Esophagus squamous epithelium (tissue), 5 donors: ENCODE measurements around the gene NAXE. TPM values are rescaled to one million over a fixed set of nuclear protein-coding genes. Genes with fewer than 3 reads are reported as not detected.

Experiments used
- DNase-seq: peaks from one replicate; lab custom pipeline; 2025; lab: John Stamatoyannopoulos, UW
- H3K27ac ChIP-seq, 4 donors: fragments of 200-600 bp; sonication (generic); one replicate each; pipeline ENCODE4 v1.5.1; 2016 to 2019; ENCODE audit warnings: mild to moderate bottlenecking in 1 of 4
- H3K27me3 ChIP-seq, 4 donors: fragments of 200-600 bp; sonication (generic); 1 replicate in 3 of 4; 2 replicates in 1 of 4; pipeline versions ENCODE4 v1.5.1 to v1.6.0; 2017 to 2021; ENCODE audit warnings: antibody characterized with exemption in 1 of 4
- H3K36me3 ChIP-seq, 3 donors: fragments of 200-600 bp; sonication (generic); one replicate each; pipeline ENCODE4 v1.5.1; 2016 to 2019
- H3K4me1 ChIP-seq, 3 donors: fragments of 200-600 bp; sonication (generic); one replicate each; pipeline ENCODE4 v1.5.1; 2017 to 2019
- H3K4me3 ChIP-seq, 4 donors: fragments of 200-600 bp; sonication (generic); 1 replicate in 3 of 4; 2 replicates in 1 of 4; pipeline ENCODE4 v1.5.1; 2016 to 2019; ENCODE audit warnings: mild to moderate bottlenecking in 2 of 4, moderate library complexity in 1 of 4
- H3K9me3 ChIP-seq, 3 donors: fragments of 200-600 bp; sonication (generic); one replicate each; pipeline ENCODE4 v1.5.1; 2016 to 2019
- POLR2A ChIP-seq, 4 donors: fragments of 450-650 bp; IDR thresholded peaks; one replicate each; pipeline ENCODE4 v1.6.1; 2017; ENCODE audit warnings: antibody characterized with exemption in 4 of 4, mild to moderate bottlenecking in 4 of 4, moderate library complexity in 3 of 4
- WGBS, 2 donors: methylation state at CpG; one replicate each; pipeline ENCODE4 v1.1.5; 2018; 5-methylcytosine and 5-hydroxymethylcytosine counted together
- intact Hi-C: fragments of 100-400 bp; cut with DNase I; formaldehyde crosslinking; loops from one replicate; pipeline ENCODE4 v1.15.0; 2022
- total RNA-seq, 4 donors: library from RNA; depleted of rRNA; stranded (reverse); fragments of >200 nt; gene quantifications; one replicate each; pipeline ENCODE4 v1.1.0, GENCODE V29; 2016
- TF ChIP-seq, protein P1 (sequence below), 6 experiments: fragments of 450-650 bp in 4 of 6; fragments of 200-600 bp in 2 of 6; sonication (generic) in 2 of 6; IDR thresholded peaks; one replicate each; pipeline ENCODE4 v1.5.1; 2016 to 2019; ENCODE audit warnings: antibody characterized with exemption in 6 of 6, mild to moderate bottlenecking in 4 of 6, moderate library complexity in 4 of 6
- donor health status: DM: yes; HTN: yes; CAD: no.

NAXE gene
- 10 to 100 TPM; 36.5 to 64.4 (median 52.8) TPM for total RNA-seq

GRCh38 chr1:156591432-156592157 is at the start of gene NAXE:
Gene NAXE, plus strand, starts transcription at chr1:156591776. Its CDS starts 29 bp downstream, at chr1:156591805.
- H3K27me3 ChIP-seq = no peaks in the 10 kb centered on the region
- WGBS, 2 donors = 0 to 2% methylated on average over 9 to 10 of the region's 60 CpGs
- intact Hi-C loops = no loop called here
- no peaks in the 10 kb centered on the region for H3K9me3 ChIP-seq
- peak within 1 kb of the TSS; percentile 83 to 90 (median 88) for H3K27ac ChIP-seq
- H3K4me3 ChIP-seq = peak within 1 kb of the TSS; percentile 63 to 95 (median 75)
- peaks cover 6 to 39% (median 9%) of the 10 kb centered on the region in 3 donors for H3K36me3 ChIP-seq
- TF ChIP-seq, protein P1, sequence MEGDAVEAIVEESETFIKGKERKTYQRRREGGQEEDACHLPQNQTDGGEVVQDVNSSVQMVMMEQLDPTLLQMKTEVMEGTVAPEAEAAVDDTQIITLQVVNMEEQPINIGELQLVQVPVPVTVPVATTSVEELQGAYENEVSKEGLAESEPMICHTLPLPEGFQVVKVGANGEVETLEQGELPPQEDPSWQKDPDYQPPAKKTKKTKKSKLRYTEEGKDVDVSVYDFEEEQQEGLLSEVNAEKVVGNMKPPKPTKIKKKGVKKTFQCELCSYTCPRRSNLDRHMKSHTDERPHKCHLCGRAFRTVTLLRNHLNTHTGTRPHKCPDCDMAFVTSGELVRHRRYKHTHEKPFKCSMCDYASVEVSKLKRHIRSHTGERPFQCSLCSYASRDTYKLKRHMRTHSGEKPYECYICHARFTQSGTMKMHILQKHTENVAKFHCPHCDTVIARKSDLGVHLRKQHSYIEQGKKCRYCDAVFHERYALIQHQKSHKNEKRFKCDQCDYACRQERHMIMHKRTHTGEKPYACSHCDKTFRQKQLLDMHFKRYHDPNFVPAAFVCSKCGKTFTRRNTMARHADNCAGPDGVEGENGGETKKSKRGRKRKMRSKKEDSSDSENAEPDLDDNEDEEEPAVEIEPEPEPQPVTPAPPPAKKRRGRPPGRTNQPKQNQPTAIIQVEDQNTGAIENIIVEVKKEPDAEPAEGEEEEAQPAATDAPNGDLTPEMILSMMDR (IDR thresholded peaks at IDR 0.05) = no peak
- peak in 2 of 4 donors; percentile 31 to 74 for TF ChIP-seq POLR2A (IDR thresholded peaks at IDR 0.05)
- H3K4me1 ChIP-seq = peaks cover 5 to 24% (median 15%) of the 10 kb centered on the region in 3 donors
- DNase-seq = no peak

- no peaks in the 10 kb centered on the region for H3K4me1 ChIP-seq
- H3K27ac ChIP-seq = no peak overlapping the region
- intact Hi-C loops = no loop called here
- TF ChIP-seq, protein P1 (IDR thresholded peaks at IDR 0.05) = no peak
- H3K36me3 ChIP-seq = peaks cover 0 to 6% (median 0%) of the 10 kb centered on the region in 3 donors
- no peak for DNase-seq
- no peaks in the 10 kb centered on the region for H3K27me3 ChIP-seq
- H3K4me3 ChIP-seq = no peak overlapping the region
- 77 to 92% methylated on average over 1 of the region's 1 CpG for WGBS, 2 donors
- H3K9me3 ChIP-seq = no peaks in the 10 kb centered on the region
Measured at GRCh38 chr1:156543066-156543465, 48.5 kb upstream of the NAXE start.

DNA sequence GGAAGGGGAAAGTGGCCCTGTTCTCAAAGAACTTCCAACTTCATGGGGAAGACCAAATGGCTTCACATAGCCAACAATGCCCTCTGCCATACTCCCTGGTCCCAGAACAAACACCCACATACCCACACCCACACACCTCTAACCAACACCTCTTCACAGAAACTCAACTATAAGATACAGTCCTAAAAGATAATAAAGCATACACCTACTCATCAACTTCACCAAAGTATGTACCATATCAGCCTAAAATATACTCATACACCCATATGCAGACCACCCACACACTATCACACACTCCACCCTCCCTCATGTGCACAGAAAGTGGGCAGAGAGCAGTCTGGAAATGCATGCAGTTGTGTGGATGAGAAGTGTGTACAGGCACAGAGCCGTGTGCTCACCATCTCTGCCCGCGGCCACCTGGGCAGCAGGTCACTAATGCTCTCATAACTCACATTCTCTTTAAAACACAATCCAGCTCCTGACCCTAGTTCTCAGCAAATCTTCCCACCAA is 46.9 kb upstream of the NAXE start:
- WGBS, 2 donors = 97 to 98% methylated on average over 3 of the region's 3 CpGs
- H3K4me3 ChIP-seq = no peak overlapping the region
- no peaks in the 10 kb centered on the region for H3K27me3 ChIP-seq
- TF ChIP-seq, protein P1 (IDR thresholded peaks at IDR 0.05) = no peak
- H3K27ac ChIP-seq = no peak overlapping the region
- H3K36me3 ChIP-seq = peaks cover 0 to 6% (median 0%) of the 10 kb centered on the region in 3 donors
- no peaks in the 10 kb centered on the region for H3K4me1 ChIP-seq
- intact Hi-C loops = no loop called here
- no peak for DNase-seq
- no peaks in the 10 kb centered on the region for H3K9me3 ChIP-seq

- WGBS, 2 donors = 96% methylated on average over 3 of the region's 3 CpGs
Measured at GRCh38 chr1:156546267-156546666, 45.3 kb upstream of the NAXE start.

DNA sequence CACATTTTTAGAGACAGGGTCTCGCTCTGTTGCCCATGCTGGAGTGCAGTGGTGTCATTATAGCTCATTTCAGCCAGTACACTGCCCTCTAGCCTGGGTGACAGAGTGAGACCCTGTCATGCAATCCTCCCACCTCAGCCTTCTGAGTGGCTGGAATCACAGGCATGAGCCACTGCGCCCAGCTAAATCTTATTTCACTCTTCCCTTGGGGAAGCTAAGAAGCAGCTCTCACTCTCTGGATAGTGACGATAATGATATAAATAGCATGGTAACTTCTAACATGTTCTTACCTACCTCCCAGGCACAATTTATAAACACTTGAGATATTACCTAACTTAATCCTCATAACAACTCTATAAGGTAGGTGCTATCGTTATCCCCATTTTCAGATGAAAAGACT is 44.1 kb upstream of the NAXE start:
- 93 to 97% methylated on average over 3 to 4 of the region's 4 CpGs for WGBS, 2 donors
- TF ChIP-seq, protein P1 (IDR thresholded peaks at IDR 0.05) = no peak
- no peak for TF ChIP-seq POLR2A (IDR thresholded peaks at IDR 0.05)
- no peaks in the 10 kb centered on the region for H3K9me3 ChIP-seq
- no peaks in the 10 kb centered on the region for H3K4me1 ChIP-seq
- H3K36me3 ChIP-seq = no peaks in the 10 kb centered on the region
- H3K27ac ChIP-seq = no peak overlapping the region
- intact Hi-C loops = no loop called here
- DNase-seq = no peak
- H3K4me3 ChIP-seq = no peak overlapping the region
- H3K27me3 ChIP-seq = no peaks in the 10 kb centered on the region

More at GRCh38 chr1:156546267-156546666, 45.3 kb upstream of the NAXE start:
- H3K9me3 ChIP-seq = no peaks in the 10 kb centered on the region
- no peak for TF ChIP-seq POLR2A (IDR thresholded peaks at IDR 0.05)
- TF ChIP-seq, protein P1 (IDR thresholded peaks at IDR 0.05) = no peak
- H3K4me3 ChIP-seq = no peak overlapping the region
- no peaks in the 10 kb centered on the region for H3K36me3 ChIP-seq
- H3K27ac ChIP-seq = no peak overlapping the region
- DNase-seq = no peak
- intact Hi-C loops = no loop called here
- no peaks in the 10 kb centered on the region for H3K27me3 ChIP-seq
- no peaks in the 10 kb centered on the region for H3K4me1 ChIP-seq
